HepG2 (cell line): ENCODE measurements around the gene TMA7B.

Experiments
- DR1 ChIP-seq: sonication (generic); formaldehyde crosslinking; IDR thresholded peaks from 2 replicates; pipeline ENCODE4 v1.8.0; 2021; ENCODE audit warnings: mild to moderate bottlenecking, missing genetic modification reagents, inconsistent platforms
- GABPA ChIP-seq, 2 experiments: IDR thresholded peaks; 2 replicates each; pipeline ENCODE4 v1.6.1; 2011 to 2016; ENCODE audit warnings: low read depth in 2 of 2, low read length in 1 of 2, missing biosample characterization in 1 of 2, missing genetic modification characterization in 1 of 2
- SAFB2 ChIP-seq: sonication (generic); formaldehyde crosslinking; IDR thresholded peaks from 2 replicates; pipeline ENCODE4 v1.5.1; 2020; ENCODE audit warnings: missing genetic modification reagents, low read depth, mild to moderate bottlenecking, borderline replicate concordance
- TCF7 ChIP-seq: sonication (generic); IDR thresholded peaks from 2 replicates; pipeline ENCODE4 v1.6.1; 2016; ENCODE audit warnings: antibody characterized with exemption, low read depth
- ZBTB7A ChIP-seq: sonication (generic); formaldehyde crosslinking; IDR thresholded peaks from 2 replicates; pipeline ENCODE4 v1.8.0; 2022; ENCODE audit warnings: mild to moderate bottlenecking, missing genetic modification reagents

- TF ChIP-seq GABPA (IDR thresholded peaks at IDR 0.05; ENCODE audit: low read depth, low read length), result no peak
- no peak for TF ChIP-seq GABPA (CRISPR knock-in tag; IDR thresholded peaks at IDR 0.05; ENCODE audit: low read depth)
- no peak for TF ChIP-seq TCF7
- no peak for TF ChIP-seq SAFB2 (CRISPR knock-in tag)
- no peak for TF ChIP-seq DR1 (CRISPR knock-in tag)
- no peak for TF ChIP-seq ZBTB7A (CRISPR knock-in tag)
Measured at GRCh38 chr22:39952347-39952746, 7.8 kb upstream of the TMA7B start.
